Measurements from ENCODE around the gene CDC45.

CDC45 gene

GRCh38 chr22:19469421-19469820 lies 10.3 kb upstream of the CDC45 start:
- DNase-seq (ENCODE audit: low read depth), result no peak

DNA sequence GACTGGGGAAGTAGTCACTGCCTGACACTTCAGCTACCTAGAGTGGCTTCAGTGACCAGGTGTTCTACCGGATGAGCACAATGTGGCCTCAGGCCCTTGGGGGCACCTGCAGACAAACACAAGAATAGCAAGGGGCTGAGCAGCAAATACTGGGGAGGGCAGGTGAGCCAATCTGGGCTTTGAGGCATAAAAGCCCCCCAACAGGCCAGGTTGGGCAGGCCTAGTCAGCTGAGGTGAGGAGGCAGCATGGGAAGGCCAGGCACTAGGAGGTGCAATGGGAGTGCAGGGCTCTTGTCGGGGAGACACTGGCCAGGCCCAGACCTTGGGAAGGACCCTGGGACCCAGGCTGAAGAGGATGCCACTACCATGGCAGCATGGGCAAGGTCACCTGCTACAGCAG lies 9.7 kb upstream of the CDC45 start:
- no peak for DNase-seq (ENCODE audit: low read depth)

DNA sequence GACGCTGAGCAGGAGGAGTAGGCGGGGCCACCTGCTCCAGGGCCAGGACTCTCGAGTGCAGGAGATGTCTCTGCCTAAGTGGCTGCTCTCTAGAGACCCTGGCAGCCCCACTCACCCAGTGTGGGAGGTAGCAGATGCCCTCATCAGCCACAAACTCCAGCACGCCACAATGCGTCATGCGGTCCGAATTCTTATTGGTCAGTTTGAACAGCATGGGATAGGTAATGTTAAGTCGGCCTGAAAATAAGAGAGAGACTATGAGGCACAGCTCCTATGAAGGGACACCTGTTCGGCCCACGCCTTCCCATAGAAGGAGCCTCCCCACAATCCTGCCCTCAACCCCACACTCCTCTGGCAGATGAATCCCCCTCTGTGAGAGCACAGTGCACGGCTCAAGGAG lies 8.1 kb upstream of the CDC45 start:
- no peak for DNase-seq (ENCODE audit: low read depth)

- DNase-seq (ENCODE audit: low read depth), result no peak
These were observed 7.5 kb upstream of the CDC45 start for GRCh38 chr22:19472233-19472632.

DNA sequence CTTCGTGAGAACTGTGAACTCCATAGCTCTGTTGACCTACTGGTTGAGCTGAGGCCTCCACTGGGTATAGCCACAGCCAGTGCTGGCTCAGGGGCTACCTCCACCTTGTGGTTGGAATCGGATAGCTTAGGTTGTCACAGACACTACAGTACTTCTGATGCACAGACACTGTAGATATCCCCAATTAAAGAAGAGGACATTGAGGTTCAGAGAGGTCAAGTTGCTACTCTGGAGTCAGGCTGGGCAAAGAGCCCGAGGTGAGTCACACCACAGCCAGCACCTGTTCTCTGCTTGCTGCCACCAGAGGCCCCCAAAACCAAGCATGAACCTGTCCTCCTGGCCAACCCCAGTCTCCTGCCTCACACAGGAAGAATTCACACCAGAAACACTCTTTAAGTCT lies 6.1 kb upstream of the CDC45 start:
- no peak for DNase-seq (ENCODE audit: low read depth)

GRCh38 chr22:19476023-19476422 lies 3.7 kb upstream of the CDC45 start:
- DNase-seq (ENCODE audit: low read depth), result no peak

DNA sequence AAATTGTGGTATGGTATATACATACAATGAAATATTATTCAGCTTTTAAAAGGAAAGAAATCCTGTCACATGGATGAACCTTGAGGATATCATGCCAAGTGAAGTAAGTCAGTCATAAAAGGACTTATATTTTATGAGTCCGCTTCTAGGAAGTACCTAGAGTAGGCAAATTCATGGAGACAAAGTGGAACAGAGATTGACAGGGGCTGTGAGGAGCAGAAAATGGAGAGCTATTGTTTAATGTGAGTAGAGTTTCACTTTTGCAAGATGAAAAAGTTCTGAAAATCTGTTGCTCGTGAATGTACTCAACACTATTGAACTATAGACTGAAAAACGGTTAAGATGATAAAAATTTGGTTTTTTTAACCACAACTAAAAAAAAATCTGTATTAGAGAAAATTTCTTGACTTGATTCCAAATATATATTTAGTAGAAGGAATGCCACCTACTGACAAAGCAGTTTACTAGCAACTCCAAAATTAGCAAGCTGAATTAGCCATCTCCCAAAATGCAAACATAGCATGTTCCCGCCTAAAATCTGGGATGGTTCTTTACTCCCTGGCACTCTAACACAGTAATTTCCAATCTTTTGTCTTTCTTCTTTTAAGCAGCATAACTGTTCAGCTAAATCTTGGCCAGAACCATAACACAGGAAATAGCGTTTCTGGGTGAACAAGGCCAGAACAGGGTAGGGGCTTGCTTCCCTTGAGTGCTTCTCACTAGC lies 2.2 kb upstream of the CDC45 start:
- DNase-seq (ENCODE audit: low read depth), result no peak

DNA sequence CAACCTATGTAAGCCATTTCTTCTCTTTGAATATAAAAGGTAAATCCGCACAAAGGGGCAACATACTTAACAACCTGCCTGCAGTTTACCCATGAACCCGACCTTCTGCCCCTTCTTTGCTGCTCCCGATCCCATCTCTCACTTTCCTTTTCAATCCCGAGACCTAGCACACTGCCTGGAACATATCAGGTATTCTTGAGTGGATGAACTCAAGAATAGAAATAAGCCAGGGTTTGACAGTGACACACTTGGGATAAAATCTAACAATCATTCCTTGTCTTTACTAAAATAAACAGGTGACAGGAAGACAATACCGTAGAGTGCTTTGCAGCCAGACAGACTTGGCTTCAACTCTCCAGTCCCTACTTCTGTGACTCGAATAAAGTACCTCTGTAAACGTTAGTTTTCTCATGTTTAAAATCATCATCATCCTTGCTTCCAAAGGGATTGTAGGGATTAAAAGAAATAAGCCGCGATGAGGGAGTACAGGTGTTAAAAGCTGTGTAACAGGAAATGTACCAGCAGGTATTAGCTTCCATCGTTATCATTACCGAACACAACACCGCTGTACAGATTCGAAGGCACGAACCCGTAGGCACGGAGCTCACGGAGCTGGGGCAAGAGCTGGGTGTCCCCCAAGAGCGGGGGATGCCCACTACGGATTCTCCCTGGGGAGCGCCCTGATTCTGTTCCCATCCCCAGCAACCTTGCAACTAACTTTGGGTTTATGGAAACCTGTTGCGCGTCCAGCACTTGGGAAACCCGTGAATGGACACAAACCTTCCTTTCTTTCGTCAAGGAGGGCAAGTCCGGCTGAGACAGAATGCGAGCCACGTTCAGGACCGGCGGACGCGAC lies 1.4 kb upstream of the CDC45 start:
- DNase-seq (ENCODE audit: low read depth), result peak; percentile 7

DNA sequence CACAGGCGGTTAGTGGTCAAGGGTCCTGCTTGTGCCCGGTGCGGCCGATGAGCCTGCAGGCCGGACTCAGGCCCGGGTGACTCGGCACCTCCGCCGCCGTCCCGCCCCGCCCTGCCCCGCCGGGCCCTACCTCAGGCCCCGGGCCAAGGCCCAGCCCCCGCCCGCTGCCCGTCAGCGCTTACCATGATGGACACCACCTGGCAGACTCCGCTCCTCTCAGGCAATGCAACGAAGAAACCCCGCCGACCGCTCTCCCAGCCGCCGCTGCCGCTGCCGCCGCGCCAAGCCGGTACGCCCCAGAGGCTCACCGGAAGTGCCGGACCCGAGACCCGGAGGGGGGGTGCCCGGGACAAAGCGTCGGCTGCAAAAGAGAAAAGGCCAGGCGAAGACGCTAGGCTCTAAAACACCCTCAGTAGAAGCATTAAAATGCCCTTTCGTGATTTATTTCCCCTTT lies 792 bp upstream of the CDC45 start, which contains the start of gene UFD1:
TSS of gene UFD1 (minus strand) at position 293 of the 454 bp plus-strand sequence. CDS start at position 185, 108 bp downstream.
- DNase-seq (ENCODE audit: low read depth), result peak; percentile 64

DNA sequence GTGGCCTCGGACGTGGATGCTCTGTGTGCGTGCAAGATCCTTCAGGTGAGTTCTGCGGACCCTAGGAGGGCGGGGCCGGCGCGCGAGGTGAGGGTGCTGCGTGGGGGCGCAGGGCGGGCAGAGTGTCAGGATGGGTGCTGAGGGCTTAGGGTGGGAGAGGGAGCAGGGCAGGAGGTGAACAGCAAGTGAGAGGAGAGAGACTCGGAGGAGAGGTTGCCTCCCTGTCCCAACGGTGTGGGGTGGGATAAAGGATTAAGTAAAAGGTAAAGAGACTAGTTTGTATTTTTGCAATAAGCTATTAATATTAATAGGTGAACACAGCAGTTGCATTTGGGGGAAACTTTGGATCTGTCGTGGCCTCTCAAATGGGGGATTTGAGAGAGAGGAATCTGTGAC lies 451 bp downstream of the CDC45 start:
- no peak for DNase-seq (ENCODE audit: low read depth)

- DNase-seq (ENCODE audit: low read depth), result no peak
These were observed 1.1 kb downstream of the CDC45 start for GRCh38 chr22:19480789-19481188.

GRCh38 chr22:19482297-19482696 lies 2.6 kb downstream of the CDC45 start:
- no peak for DNase-seq (ENCODE audit: low read depth)

GRCh38 chr22:19483481-19484244 lies 3.9 kb downstream of the CDC45 start:
- no peak for DNase-seq (ENCODE audit: low read depth)

- no peak for DNase-seq (ENCODE audit: low read depth)
These were observed 8.6 kb downstream of the CDC45 start for GRCh38 chr22:19488285-19488684.

GRCh38 chr22:19488884-19489843 lies 9.4 kb downstream of the CDC45 start:
- no peak for DNase-seq (ENCODE audit: low read depth)

DNA sequence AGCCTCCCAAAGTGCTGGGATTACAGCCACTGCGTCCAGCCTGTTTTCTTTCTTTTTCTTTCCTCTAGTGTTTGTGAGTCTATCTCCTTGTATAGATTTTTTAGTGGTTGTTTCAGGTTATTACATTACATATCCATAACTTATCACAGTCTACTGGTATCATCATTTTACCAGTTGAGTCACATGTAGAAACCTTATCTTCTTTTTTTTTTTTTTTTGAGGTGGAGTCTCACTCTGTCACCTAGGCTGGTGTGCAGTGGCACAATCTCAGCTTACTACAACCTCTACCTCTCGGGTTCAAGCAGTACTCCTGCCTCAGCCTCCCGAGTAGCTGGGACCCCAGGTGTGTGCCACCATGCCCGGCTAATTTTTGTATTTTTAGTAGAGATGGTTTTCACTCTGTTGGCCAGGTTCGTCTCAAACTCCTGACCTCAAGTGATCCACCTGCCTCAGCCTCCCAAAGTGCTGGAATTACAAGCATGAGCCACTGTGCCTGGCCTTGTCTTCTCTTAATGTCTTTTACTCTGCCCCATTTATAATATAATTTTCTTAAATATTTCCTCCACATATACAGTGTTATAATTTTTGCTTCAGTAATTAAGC lies 11.0 kb downstream of the CDC45 start:
- no peak for DNase-seq (ENCODE audit: low read depth)

DNA sequence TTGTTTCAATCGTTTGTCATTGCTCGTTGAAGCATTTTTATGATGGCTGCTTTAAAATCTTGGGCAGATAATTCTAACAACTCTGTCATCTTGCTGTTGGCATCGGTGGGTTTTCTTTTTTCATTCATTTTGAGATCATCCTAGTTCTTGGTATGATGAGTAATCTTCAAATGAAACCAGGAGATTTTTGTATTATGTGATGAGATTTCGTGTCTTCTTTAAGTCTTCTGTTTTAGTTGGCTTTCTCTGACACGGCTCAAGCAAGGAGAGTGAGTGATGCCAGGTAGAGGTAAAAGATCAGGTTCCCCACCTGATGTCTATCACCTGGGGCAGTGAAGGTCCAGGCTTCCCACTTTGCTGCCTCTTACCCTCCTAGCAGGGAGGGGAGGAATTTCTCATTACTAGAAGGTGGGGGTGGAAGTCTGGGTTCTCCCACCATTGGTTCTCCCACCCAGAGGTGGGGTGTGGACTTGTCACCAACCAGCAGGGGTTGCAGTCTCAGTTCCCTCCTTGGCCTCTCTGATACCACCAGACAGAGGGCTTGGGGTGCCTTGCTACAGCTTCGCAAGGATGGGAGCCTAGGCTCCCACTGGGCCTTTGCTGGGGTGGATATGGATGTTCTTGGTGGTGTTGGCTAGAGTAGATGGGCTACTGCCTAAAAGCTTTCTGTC lies 12.9 kb downstream of the CDC45 start:
- DNase-seq (ENCODE audit: low read depth), result no peak

- DNase-seq (ENCODE audit: low read depth), result no peak
These were observed 14.4 kb downstream of the CDC45 start for GRCh38 chr22:19494001-19494560.

- no peak for DNase-seq (ENCODE audit: low read depth)
These were observed 15.0 kb downstream of the CDC45 start for GRCh38 chr22:19494676-19495173.

Measured in T follicular helper cell (primary cell).